Choroid plexus epithelial cell (primary cell): ENCODE results near the gene NDUFV3.
"Not testable (repeated sequence)": the region's sequence is repeated elsewhere in the genome, so short reads cannot be mapped to it uniquely, and the experiment has no call there.

Experiments used
- DNase-seq: peaks from one replicate; pipeline ENCODE4 v3.0.0-alpha.2; 2010; ENCODE audit warnings: low read depth
- H3K4me3 ChIP-seq: 2 replicates; pipeline ENCODE4 v1.5.1; 2011; ENCODE audit warnings: low read depth, mild to moderate bottlenecking, control low read depth, low read length, moderate library complexity
- CTCF ChIP-seq: conservative IDR thresholded peaks from 2 replicates; pipeline ENCODE4 v1.5.1; 2011; ENCODE audit warnings: low read depth, mild to moderate bottlenecking, control low read depth, inconsistent platforms, low read length, moderate library complexity

NDUFV3 gene

GRCh38 chr21:42922918-42923317, 29.8 kb downstream of the NDUFV3 start:
- H3K4me3 ChIP-seq, result no peak overlapping the region
- no peak for TF ChIP-seq CTCF
- no peak for DNase-seq

GRCh38 chr21:42923553-42924432, 30.7 kb downstream of the NDUFV3 start:
- TF ChIP-seq CTCF, result peak; percentile 90
- peak overlapping the region; percentile 31 for H3K4me3 ChIP-seq
- DNase-seq, result peak; percentile 92

GRCh38 chr21:42924433-42924751, 31.3 kb downstream of the NDUFV3 start:
- TF ChIP-seq CTCF, result no peak
- DNase-seq, result no peak
- no peak overlapping the region for H3K4me3 ChIP-seq

- DNase-seq, result peak; percentile 11
- H3K4me3 ChIP-seq, result no peak within 1 kb of the TSS
- TF ChIP-seq CTCF, result no peak
These were observed 32.2 kb downstream of the NDUFV3 start, which contains the start of gene ERVH48-1 for GRCh38 chr21:42925114-42925926. Gene ERVH48-1 (minus strand): TSS chr21:42925630. CDS start chr21:42919006, 6,624 bp downstream.

GRCh38 chr21:42927474-42928200, 34.5 kb downstream of the NDUFV3 start:
- not testable (repeated sequence) for H3K4me3 ChIP-seq, DNase-seq

- H3K4me3 ChIP-seq, result no peak overlapping the region
- no peak for TF ChIP-seq CTCF
- no peak for DNase-seq
These were observed 36.9 kb downstream of the NDUFV3 start for GRCh38 chr21:42929969-42930368.

GRCh38 chr21:42931560-42932235, 38.6 kb downstream of the NDUFV3 start:
- DNase-seq, result peak; percentile 13
- TF ChIP-seq CTCF, result no peak

GRCh38 chr21:42932378-42933136, 39.4 kb downstream of the NDUFV3 start:
- not testable (repeated sequence) for H3K4me3 ChIP-seq, DNase-seq

More at GRCh38 chr21:42931560-42932235, 38.6 kb downstream of the NDUFV3 start:
- H3K4me3 ChIP-seq, result no peak overlapping the region

GRCh38 chr21:42933137-42933970, 40.2 kb downstream of the NDUFV3 start:
- peak; percentile 18 for DNase-seq
- H3K4me3 ChIP-seq, result not testable (repeated sequence)
